Skin of body (tissue), 2 donors: ENCODE measurements around the gene INTS11. TPM values are rescaled to one million over a fixed set of nuclear protein-coding genes. Genes with fewer than 3 reads are reported as not detected.

Experiments
- DNase-seq: peaks from one replicate; lab custom pipeline; 2025; lab: John Stamatoyannopoulos, UW
- total RNA-seq: library from RNA; depleted of rRNA; stranded (reverse); fragments of >200 nt; gene quantifications from one replicate; pipeline ENCODE4 v1.2.3, GENCODE V29; 2014

INTS11 gene
- total RNA-seq, 1 donor from 2014 or later, result 48.7 TPM

- no peak for DNase-seq
These were observed 37.0 kb downstream of the INTS11 start for GRCh38 chr1:1287288-1288110.

GRCh38 chr1:1286313-1287261, 37.9 kb downstream of the INTS11 start:
- no peak for DNase-seq

GRCh38 chr1:1285611-1286311, 38.7 kb downstream of the INTS11 start:
- no peak for DNase-seq

- no peak for DNase-seq
These were observed 39.3 kb downstream of the INTS11 start for GRCh38 chr1:1285102-1285571.

GRCh38 chr1:1284221-1285101, 40.0 kb downstream of the INTS11 start:
- DNase-seq, result no peak

- DNase-seq, result no peak
These were observed 40.6 kb downstream of the INTS11 start for GRCh38 chr1:1283821-1284220.

- no peak for DNase-seq
These were observed 41.5 kb downstream of the INTS11 start for GRCh38 chr1:1282998-1283397.

GRCh38 chr1:1281533-1282321, 42.7 kb downstream of the INTS11 start:
- DNase-seq, result no peak

GRCh38 chr1:1280782-1281481, 43.5 kb downstream of the INTS11 start:
- DNase-seq, result no peak

GRCh38 chr1:1279028-1279427, 45.4 kb downstream of the INTS11 start:
- DNase-seq, result no peak

- DNase-seq, result no peak
These were observed 45.8 kb downstream of the INTS11 start for GRCh38 chr1:1278620-1279019.

GRCh38 chr1:1275836-1276235, 48.6 kb downstream of the INTS11 start:
- no peak for DNase-seq

- no peak for DNase-seq
These were observed 49.5 kb downstream of the INTS11 start for GRCh38 chr1:1274931-1275431.

GRCh38 chr1:1274299-1274930, 50.0 kb downstream of the INTS11 start:
- DNase-seq, result no peak

GRCh38 chr1:1273512-1274298, 50.8 kb downstream of the INTS11 start, which contains the start of gene UBE2J2:
TSS of gene UBE2J2 (minus strand) at chr1:1273854. CDS start at chr1:1267992, 5,862 bp downstream.
- peak; percentile 81 for DNase-seq

- no peak for DNase-seq
These were observed 51.3 kb downstream of the INTS11 start for GRCh38 chr1:1273209-1273511.

GRCh38 chr1:1272341-1273208, 51.9 kb downstream of the INTS11 start:
- DNase-seq, result no peak
